HepG2 (cell line): ENCODE results near the gene BBS9.

Experiments
- PHB2 ChIP-seq: fragments of 450-650 bp; IDR thresholded peaks from 2 replicates; pipeline ENCODE4 v1.6.1; 2018; ENCODE audit not compliant: partially characterized antibody
- ZNF225 ChIP-seq: sonication (generic); formaldehyde crosslinking; IDR thresholded peaks from 2 replicates; pipeline ENCODE4 v1.4.0; 2020; ENCODE audit warnings: mild to moderate bottlenecking, missing genetic modification reagents
- ZNF558 ChIP-seq: sonication (generic); formaldehyde crosslinking; IDR thresholded peaks from 2 replicates; pipeline ENCODE4 v1.9.0; 2022; ENCODE audit warnings: mild to moderate bottlenecking, missing genetic modification reagents, borderline replicate concordance

- TF ChIP-seq ZNF225 (no peak), ZNF558 (no peak), PHB2 (no peak)
These were observed 38.2 kb upstream of the BBS9 start for GRCh38 chr7:33091111-33091531.
